H1 (cell line): ENCODE data around the gene NCR2. TPM values are rescaled to one million over a fixed set of nuclear protein-coding genes. Genes with fewer than 3 reads are reported as not detected.

Experiments
- CTCF ChIA-PET: fragments of 300-600 bp; sonication (Branson Sonifier 250); formaldehyde crosslinking; loops from one replicate; lab custom pipeline; 2021; ENCODE audit not compliant: partially characterized antibody; lab: Charles Lee
- POLR2A ChIA-PET: fragments of 300-600 bp; sonication (Branson Sonifier 250); formaldehyde crosslinking; loops from one replicate; lab custom pipeline; 2021; ENCODE audit warnings: inconsistent platforms; ENCODE audit not compliant: partially characterized antibody; lab: Charles Lee
- DNase-seq, 2 experiments: peaks; one replicate each; pipeline versions ENCODE4 v3.0.0 to v3.0.0-alpha.2; 2010 to 2022; ENCODE audit warnings: low spot score in 2 of 2, low read depth in 1 of 2, mixed read lengths in 1 of 2
- FAIRE-seq: peaks from 2 replicates; lab custom pipeline; 2011; peaks lifted over from hg19 to GRCh38; lab: Jason Lieb, UNC
- H2AFZ ChIP-seq: 2 replicates; pipeline ENCODE4 v1.8.1; 2012; ENCODE audit warnings: low read length, inconsistent platforms
- H2AK5ac ChIP-seq: 2 replicates; pipeline ENCODE4 v1.6.1; 2013; ENCODE audit warnings: low read depth, low read length
- H2BK120ac ChIP-seq: replicated peaks from 2 replicates; pipeline ENCODE3; 2013; ENCODE audit warnings: low read depth, low read length, inconsistent platforms
- H2BK12ac ChIP-seq: 2 replicates; pipeline ENCODE4 v1.6.1; 2013; ENCODE audit warnings: low read depth, low read length
- H2BK15ac ChIP-seq: 2 replicates; pipeline ENCODE4 v1.6.1; 2013; ENCODE audit warnings: low read length
- H2BK20ac ChIP-seq: 2 replicates; pipeline ENCODE4 v1.6.1; 2013; ENCODE audit warnings: low read length
- H2BK5ac ChIP-seq: 2 replicates; pipeline ENCODE4 v1.6.1; 2013; ENCODE audit warnings: low read depth, low read length
- H3K14ac ChIP-seq: 2 replicates; pipeline ENCODE4 v1.6.1; 2013; ENCODE audit warnings: inconsistent platforms; ENCODE audit not compliant: insufficient read length
- H3K18ac ChIP-seq: 2 replicates; pipeline ENCODE4 v1.6.1; 2013; ENCODE audit warnings: low read length; ENCODE audit errors: extremely low read depth
- H3K23ac ChIP-seq: 2 replicates; pipeline ENCODE4 v1.6.1; 2013; ENCODE audit warnings: inconsistent platforms; ENCODE audit not compliant: insufficient read length
- H3K23me2 ChIP-seq: 2 replicates; pipeline ENCODE4 v1.6.1; 2013; ENCODE audit warnings: low read depth, low read length
- H3K27ac ChIP-seq: 2 replicates; pipeline ENCODE4 v1.6.1; 2011; ENCODE audit warnings: low read depth, low read length, inconsistent platforms
- H3K27me3 ChIP-seq, 4 experiments: replicated peaks in 1 of 4; 1 replicate in 1 of 4; 2 replicates in 3 of 4; pipeline versions ENCODE4 v1.6.1 to v1.8.1; 2011 to 2013; ENCODE audit warnings: low read length in 3 of 4, mild to moderate bottlenecking in 3 of 4, inconsistent platforms in 2 of 4, mixed read lengths in 2 of 4, moderate library complexity in 1 of 4; ENCODE audit not compliant: control insufficient read depth in 3 of 4, insufficient read depth in 3 of 4; ENCODE audit errors: extremely low read depth in 1 of 4
- H3K36me3 ChIP-seq, 4 experiments: 2 replicates each; pipeline versions ENCODE4 v1.6.1 to v1.8.1; 2011 to 2013; ENCODE audit warnings: mild to moderate bottlenecking in 4 of 4, low read length in 3 of 4, moderate library complexity in 2 of 4, control low read depth in 1 of 4, inconsistent platforms in 1 of 4; ENCODE audit not compliant: insufficient read depth in 4 of 4, control insufficient read depth in 2 of 4
- H3K4ac ChIP-seq: replicated peaks from 2 replicates; pipeline ENCODE3; 2013; ENCODE audit warnings: low read length, low read depth, mixed read lengths, inconsistent platforms; ENCODE audit not compliant: insufficient read length
- H3K4me1 ChIP-seq, 4 experiments: replicated peaks in 1 of 4; 1 replicate in 1 of 4; 2 replicates in 3 of 4; pipeline versions ENCODE4 v1.6.1 to v1.8.1; 2011 to 2013; ENCODE audit warnings: low read length in 3 of 4, inconsistent platforms in 2 of 4, mixed read lengths in 1 of 4; ENCODE audit not compliant: insufficient read depth in 4 of 4, control insufficient read depth in 3 of 4
- H3K4me2 ChIP-seq, 2 experiments: 2 replicates each; pipeline versions ENCODE4 v1.6.1 to v1.8.1; 2011 to 2013; ENCODE audit warnings: low read depth in 2 of 2, low read length in 2 of 2, control low read depth in 1 of 2, inconsistent platforms in 1 of 2, mild to moderate bottlenecking in 1 of 2; ENCODE audit not compliant: insufficient read depth in 1 of 2
- H3K4me3 ChIP-seq, 4 experiments: fragments of 200-600, 300-600 bp in 1 of 4; sonication (generic), shearing (Covaris generic), sonication (Bioruptor Twin) in 1 of 4; 2 replicates each; pipeline versions ENCODE4 v1.5.1 to v1.8.1; 2011 to 2016; ENCODE audit warnings: low read length in 4 of 4, low read depth in 3 of 4, control low read depth in 2 of 4, inconsistent platforms in 2 of 4, mild to moderate bottlenecking in 2 of 4, mixed read lengths in 1 of 4, moderate library complexity in 1 of 4; ENCODE audit not compliant: insufficient read depth in 2 of 4; ENCODE audit errors: extremely low read depth in 1 of 4
- H3K56ac ChIP-seq: replicated peaks from 2 replicates; pipeline ENCODE3; 2013; ENCODE audit warnings: low read depth, mild to moderate bottlenecking, mixed read lengths, low read length, inconsistent platforms; ENCODE audit not compliant: insufficient read length
- H3K79me1 ChIP-seq: 2 replicates; pipeline ENCODE4 v1.6.1; 2013; ENCODE audit warnings: low read depth, low read length, control low read depth
- H3K79me2 ChIP-seq, 2 experiments: 2 replicates each; pipeline versions ENCODE4 v1.6.1 to v1.8.1; 2012 to 2013; ENCODE audit warnings: low read length in 2 of 2, mild to moderate bottlenecking in 2 of 2, inconsistent platforms in 1 of 2; ENCODE audit not compliant: insufficient read depth in 2 of 2, control insufficient read depth in 1 of 2
- H3K9ac ChIP-seq, 4 experiments: replicated peaks in 1 of 4; 1 replicate in 1 of 4; 2 replicates in 3 of 4; pipeline versions ENCODE4 v1.6.1 to v1.8.1; 2011 to 2013; ENCODE audit warnings: low read depth in 3 of 4, low read length in 3 of 4, control low read depth in 2 of 4, mild to moderate bottlenecking in 2 of 4, moderate library complexity in 2 of 4, inconsistent platforms in 1 of 4; ENCODE audit errors: extremely low read depth in 1 of 4
- H3K9me3 ChIP-seq, 2 experiments: 2 replicates each; pipeline versions ENCODE4 v1.6.1 to v1.8.1; 2012 to 2013; ENCODE audit warnings: mild to moderate bottlenecking in 2 of 2, moderate library complexity in 2 of 2, control low read depth in 1 of 2, inconsistent platforms in 1 of 2, low read depth in 1 of 2, low read length in 1 of 2, mixed read lengths in 1 of 2; ENCODE audit not compliant: insufficient read depth in 2 of 2
- H4K20me1 ChIP-seq, 2 experiments: replicated peaks in 1 of 2; 2 replicates each; pipeline versions ENCODE3 to v1.8.1; 2011 to 2013; ENCODE audit warnings: inconsistent platforms in 2 of 2, low read length in 2 of 2, mild to moderate bottlenecking in 1 of 2; ENCODE audit not compliant: insufficient read depth in 2 of 2, control insufficient read depth in 1 of 2
- H4K5ac ChIP-seq: 2 replicates; pipeline ENCODE4 v1.6.1; 2013; ENCODE audit warnings: low read length, low read depth, mixed read lengths, inconsistent platforms; ENCODE audit not compliant: insufficient read length
- H4K8ac ChIP-seq: 2 replicates; pipeline ENCODE4 v1.8.0; 2013; ENCODE audit warnings: mild to moderate bottlenecking, moderate library complexity, low read length, inconsistent platforms; ENCODE audit not compliant: insufficient read depth; ENCODE audit errors: extremely low read depth
- H4K91ac ChIP-seq: replicated peaks from 2 replicates; pipeline ENCODE3; 2013; ENCODE audit warnings: low read length, mixed read lengths, inconsistent platforms; ENCODE audit not compliant: insufficient read length
- EP300 ChIP-seq, 2 experiments: IDR thresholded peaks; 1 replicate in 1 of 2; 2 replicates in 1 of 2; pipeline ENCODE4 v1.6.1; 2011 to 2012; ENCODE audit warnings: low read depth in 2 of 2, low read length in 2 of 2, mild to moderate bottlenecking in 2 of 2, borderline replicate concordance in 1 of 2, inconsistent platforms in 1 of 2, moderate library complexity in 1 of 2
- NRF1 ChIP-seq: IDR thresholded peaks from 2 replicates; pipeline ENCODE4 v1.6.1; 2011; ENCODE audit warnings: mild to moderate bottlenecking, low read depth, low read length, improper control_type of control experiment
- POLR2AphosphoS5 ChIP-seq: IDR thresholded peaks from 2 replicates; pipeline ENCODE4 v1.6.1; 2011; ENCODE audit warnings: low read depth, low read length
- WGBS, 2 experiments: shearing (Covaris generic) in 1 of 2; methylation state at CpG; one replicate each; pipeline versions ENCODE4 v1.1.6 to v1.1.7; 2013 to 2015; ENCODE audit warnings: low lambda C conversion rate in 2 of 2, mixed read lengths in 2 of 2, inconsistent platforms in 1 of 2, low coverage in 1 of 2, missing lambda C conversion rate in 1 of 2; ENCODE audit not compliant: insufficient replicate concordance in 2 of 2, insufficient coverage in 1 of 2, insufficient read length in 1 of 2; ENCODE audit errors: extremely low coverage in 1 of 2, missing lambda C conversion rate in 1 of 2; 5-methylcytosine and 5-hydroxymethylcytosine counted together
- polyA plus RNA-seq, 7 experiments: library from polyadenylated mRNA; depleted of rRNA in 3 of 7; stranded (reverse) in 5 of 7; unstranded in 2 of 7; fragments of >200 nt in 5 of 7; fragments of 200-250 nt in 2 of 7; gene quantifications; 1 replicate in 5 of 7; 2 replicates in 1 of 7; 4 replicates in 1 of 7; pipeline versions ENCODE4 v1.2.1 to v1.2.3, GENCODE V29; 2011 to 2013; ENCODE audit warnings: missing spikeins in 2 of 7, mixed read lengths in 2 of 7
- total RNA-seq: library from RNA; stranded (reverse); fragmentation: NEBNext Ultra II Directional; extraction: Animal tissue kit (Norgen Biotek cat#: 25700); gene quantifications from 2 replicates; pipeline ENCODE4 v1.2.1, GENCODE V29; 2021

The NCR2 gene
- total and polyA plus RNA-seq, 2 of the 8 experiments (the other 6 are each of a cell fraction or from before 2014, with no cell fraction given) = not detected

- Histone ChIP-seq H3K18ac (no peak overlapping the region), H3K27me3 (no peaks in the 10 kb centered on the region; a peak in 1 of 7 replicates), H3K4me3 (no peak overlapping the region), H3K56ac (no peak overlapping the region), H3K79me1 (no peaks in the 10 kb centered on the region), H3K79me2 (no peaks in the 10 kb centered on the region), H4K91ac (no peak overlapping the region), H2BK20ac (no peak overlapping the region), H4K5ac (no peak overlapping the region), H2AK5ac (no peak overlapping the region), H3K4me1 (no peaks in the 10 kb centered on the region), H4K8ac (no peak overlapping the region), H3K14ac (no peak overlapping the region), H2AFZ (no peak overlapping the region), H3K36me3 (no peaks in the 10 kb centered on the region), H2BK15ac (no peak overlapping the region), H3K4ac (no peak overlapping the region), H3K9me3 (peaks cover 16 to 17% of the 10 kb centered on the region in 2 experiments), H2BK5ac (no peak overlapping the region), H2BK120ac (no peak overlapping the region), H2BK12ac (no peak overlapping the region), H3K4me2 (no peak overlapping the region), H3K27ac (no peak overlapping the region), H3K9ac (no peak overlapping the region), H3K23me2 (no peaks in the 10 kb centered on the region), H4K20me1 (no peaks in the 10 kb centered on the region), H3K23ac (no peak overlapping the region)
- WGBS, 2 experiments = 87% methylated on average over 5 of the region's 7 CpGs; no CpG with 5 or more reads in 1 of the 2 experiments
- FAIRE-seq (no peak), DNase-seq (peak in 1 of 2 experiments; percentile 3)
- ChIA-PET POLR2A (no interaction called here), CTCF (no interaction called here)
- TF ChIP-seq POLR2AphosphoS5 (no peak), EP300 (IDR thresholded peaks at IDR 0.05; ENCODE audit: borderline replicate concordance in 1 of 2, low read depth in 2 of 2, low read length in 2 of 2) (no peak), NRF1 (no peak)
Measured at GRCh38 chr6:41358503-41358902, 23.1 kb downstream of the NCR2 start.
